COLO668 (cell line): ENCODE results near the gene PRRC2B.
"Not testable (repeated sequence)": the region's sequence is repeated elsewhere in the genome, so short reads cannot be mapped to it uniquely, and the experiment has no call there.

ENCODE experiments used
- DNase-seq: peaks from one replicate; lab custom pipeline; 2025; ENCODE audit not compliant: unreplicated experiment; lab: John Stamatoyannopoulos, UW

PRRC2B gene

DNA sequence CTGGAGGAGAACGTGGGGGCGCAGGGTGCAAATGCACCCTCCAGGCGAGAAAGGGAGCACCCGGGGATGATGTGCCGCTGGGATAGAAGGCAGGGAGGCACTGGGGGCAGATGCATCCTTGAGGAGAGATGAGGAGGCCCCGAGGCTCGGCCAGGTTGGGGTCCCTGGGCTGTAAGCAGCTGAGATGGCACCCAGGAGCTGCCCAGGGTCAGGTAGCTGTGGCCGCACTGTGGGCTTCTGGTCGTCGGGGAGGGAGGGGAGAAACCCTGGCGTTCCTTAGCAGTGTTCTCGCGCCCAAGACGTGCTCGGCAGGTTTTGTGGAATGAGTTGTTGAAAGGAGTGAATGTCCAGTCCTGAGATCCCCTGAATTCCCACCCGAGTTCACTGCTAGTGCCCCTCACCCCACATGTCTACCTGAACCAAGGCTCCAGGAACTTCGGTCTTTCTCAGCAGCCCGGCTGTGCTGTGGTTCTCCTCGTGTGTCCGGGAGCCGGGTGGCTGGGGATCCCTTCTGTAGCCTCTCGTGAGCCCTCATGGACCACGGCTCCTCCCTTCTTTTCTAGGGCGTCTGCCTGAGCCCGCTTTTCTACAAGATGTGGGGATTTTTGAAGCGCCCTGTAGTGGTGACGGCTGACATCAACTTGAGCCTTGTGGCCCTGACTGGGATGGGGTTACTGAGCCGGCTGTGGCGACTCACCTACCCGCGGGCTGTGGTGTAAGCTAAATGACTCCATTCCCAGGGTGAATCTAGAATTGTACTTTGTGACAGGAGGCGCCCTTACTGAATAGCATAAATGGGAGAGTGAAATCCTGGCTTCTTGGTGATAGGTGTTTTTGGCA, 110.0 kb downstream of the PRRC2B start:
- DNase-seq: peak; percentile 13

DNA sequence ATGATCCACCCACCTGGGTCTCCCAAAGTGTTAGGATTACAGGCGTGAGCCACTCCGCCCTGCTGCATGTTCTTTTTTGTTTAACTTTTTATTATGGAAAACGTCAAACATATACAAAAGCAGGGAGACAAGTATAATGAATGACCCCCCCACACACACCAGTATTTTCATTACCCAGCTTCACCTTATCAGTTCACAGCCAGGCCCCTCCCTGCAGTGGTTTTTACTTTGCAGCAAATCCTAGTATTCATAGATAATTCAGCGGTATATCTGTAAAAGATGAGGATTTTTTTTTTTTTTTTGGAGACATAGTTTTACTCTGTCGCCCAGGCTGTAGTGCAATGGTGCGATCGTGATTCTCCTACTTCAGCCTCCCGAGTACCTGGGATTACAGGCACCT, 111.1 kb downstream of the PRRC2B start:
- no peak for DNase-seq

DNA sequence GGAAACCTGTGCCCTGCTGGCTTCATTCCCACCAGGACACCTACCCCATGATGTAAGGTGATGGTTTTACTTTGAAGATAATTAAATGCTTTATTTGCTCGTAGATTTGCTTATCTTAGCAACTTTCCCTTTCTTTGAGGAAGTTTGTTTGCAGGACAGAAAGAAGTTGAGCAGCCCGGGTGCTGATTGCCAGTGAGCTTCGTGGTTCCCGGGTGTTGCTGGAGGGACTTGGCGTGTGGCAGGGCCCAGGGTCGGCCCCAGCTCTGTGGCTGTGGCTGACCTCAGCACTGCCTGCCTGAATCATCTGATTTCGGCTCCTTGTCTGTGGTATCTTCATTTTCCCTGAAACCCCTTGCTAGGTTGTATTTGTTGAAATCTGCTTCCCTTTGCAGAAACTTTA, 117.5 kb downstream of the PRRC2B start:
- no peak for DNase-seq

DNA sequence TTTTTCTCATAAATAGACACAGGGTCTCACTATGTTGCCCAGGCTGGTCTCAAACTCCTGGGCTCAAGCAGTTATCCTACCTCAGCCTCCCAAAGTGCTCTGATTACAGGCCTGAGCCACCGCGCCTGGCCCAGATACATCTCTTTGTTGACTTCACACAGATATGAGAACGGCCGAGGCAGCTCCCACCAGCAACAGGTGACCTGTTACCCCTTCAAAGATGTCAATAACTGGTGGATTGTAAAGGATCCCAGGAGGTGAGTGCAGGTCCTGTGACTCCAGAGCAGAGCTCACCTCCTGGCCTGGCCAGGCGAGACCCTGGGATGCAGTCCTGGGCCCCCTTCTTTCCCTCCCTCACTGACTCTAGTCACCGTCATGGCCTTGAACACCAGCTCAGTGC, 118.0 kb downstream of the PRRC2B start:
- DNase-seq: no peak

DNA sequence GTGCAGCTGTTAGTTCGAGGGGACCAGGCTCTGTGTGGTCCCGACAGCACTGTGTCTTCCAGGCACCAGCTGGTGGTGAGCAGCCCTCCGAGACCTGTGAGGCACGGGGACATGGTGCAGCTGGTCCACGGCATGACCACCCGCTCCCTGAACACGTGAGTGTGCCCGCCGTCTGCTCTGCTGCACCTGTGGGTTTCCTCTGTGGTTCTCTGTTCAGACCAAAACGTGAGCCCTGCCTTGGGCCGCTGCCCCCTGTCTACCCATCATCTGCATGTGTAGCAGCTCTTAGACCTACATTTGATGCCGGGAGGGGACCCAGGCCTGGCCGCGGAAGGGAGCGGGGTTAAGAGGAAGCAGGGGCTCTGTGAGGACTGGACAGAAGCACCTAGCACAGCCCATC, 119.3 kb downstream of the PRRC2B start:
- DNase-seq: no peak

DNA sequence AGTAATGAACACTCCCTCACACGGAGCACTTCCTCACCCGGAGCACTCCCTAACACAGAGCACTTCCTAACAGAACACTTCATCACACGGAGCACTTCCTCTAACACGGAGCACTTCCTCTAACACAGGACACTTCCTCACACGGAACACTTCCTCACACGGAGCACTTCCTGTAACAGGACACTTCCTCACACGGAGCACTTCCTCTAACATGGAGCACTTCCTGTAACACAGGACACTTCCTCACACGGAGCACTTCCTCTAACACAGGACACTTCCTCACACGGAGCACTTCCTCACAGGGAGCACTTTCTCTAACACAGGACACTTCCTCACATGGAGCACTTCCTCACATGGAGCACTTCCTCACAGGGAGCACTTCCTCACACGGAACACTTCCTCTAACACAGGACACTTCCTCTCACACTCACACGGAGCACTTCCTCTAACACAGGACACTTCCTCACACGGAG, 121.7 kb downstream of the PRRC2B start:
- DNase-seq: not testable (repeated sequence)

DNA sequence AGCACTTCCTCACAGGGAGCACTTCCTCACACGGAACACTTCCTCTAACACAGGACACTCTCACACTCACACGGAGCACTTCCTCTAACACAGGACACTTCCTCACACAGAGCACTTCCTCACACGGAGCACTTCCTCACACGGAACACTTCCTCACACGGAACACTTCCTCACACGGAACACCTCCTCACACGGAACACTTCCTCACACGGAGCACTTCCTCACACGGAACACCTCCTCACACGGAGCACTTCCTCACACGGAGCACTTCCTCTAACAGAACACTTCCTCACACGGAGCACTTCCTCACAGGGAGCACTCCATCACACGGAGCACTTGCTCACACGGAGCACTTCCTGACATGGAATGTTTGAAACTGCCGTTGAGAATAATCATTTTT, 122.2 kb downstream of the PRRC2B start:
- no peak for DNase-seq

DNA sequence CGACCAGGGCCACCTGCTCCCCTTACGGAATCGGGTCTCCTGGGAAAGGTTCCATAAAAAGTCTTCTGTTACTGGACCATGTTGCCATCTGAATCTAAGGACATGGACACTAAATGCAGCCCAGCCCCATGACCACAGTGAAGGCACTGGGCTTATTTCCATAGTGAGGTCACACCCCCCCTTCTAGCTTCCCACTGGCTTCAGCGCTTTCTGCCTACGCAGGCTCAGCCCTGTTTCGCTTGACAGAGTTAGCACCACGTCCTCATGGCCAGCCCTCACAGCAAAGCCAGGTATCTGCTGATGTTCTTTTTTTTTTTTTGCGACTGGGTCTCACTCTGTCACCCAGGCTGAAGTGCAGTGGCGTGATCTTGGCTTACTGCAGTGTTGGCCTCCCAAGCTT, 123.0 kb downstream of the PRRC2B start:
- no peak for DNase-seq

DNA sequence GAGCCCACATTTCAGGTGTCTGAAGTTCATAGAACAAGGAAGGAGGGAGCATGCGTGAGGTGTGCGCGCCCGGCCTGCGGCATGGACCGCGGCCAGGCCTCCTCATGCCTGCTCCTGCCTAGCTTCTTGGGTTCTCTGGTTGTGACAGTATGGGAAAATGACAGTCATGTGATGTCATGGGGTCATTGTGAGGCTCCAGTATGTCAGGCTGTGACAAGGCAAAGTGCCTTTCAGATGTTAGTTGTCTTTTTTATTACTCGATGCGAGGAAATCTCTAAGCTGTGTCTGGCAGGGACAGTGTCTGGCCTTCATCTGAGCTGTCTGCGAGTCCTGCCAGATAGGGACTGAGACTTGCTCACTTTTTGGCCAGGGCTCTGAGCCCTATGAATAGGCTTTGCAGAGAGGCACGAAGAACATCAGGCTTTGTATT, 123.9 kb downstream of the PRRC2B start:
- no peak for DNase-seq

DNA sequence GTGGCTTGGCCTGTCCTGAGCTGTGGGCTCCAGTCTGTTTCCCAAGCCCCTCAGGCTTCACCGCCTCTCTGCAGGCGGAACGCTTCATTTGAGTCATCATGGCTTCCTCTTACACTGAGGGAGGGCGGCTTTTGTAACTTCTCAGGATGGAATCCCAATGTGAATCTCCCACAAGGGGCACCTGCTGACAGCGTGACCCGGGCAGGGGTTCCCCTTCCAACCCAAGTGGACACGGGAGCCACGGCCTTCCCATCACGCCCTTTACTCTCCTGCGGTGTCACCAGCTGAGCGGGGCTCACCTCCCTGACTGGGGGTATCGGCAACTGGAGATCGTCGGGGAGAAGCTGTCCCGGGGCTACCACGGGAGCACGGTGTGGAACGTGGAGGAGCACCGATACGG, 124.7 kb downstream of the PRRC2B start:
- no peak for DNase-seq

DNA sequence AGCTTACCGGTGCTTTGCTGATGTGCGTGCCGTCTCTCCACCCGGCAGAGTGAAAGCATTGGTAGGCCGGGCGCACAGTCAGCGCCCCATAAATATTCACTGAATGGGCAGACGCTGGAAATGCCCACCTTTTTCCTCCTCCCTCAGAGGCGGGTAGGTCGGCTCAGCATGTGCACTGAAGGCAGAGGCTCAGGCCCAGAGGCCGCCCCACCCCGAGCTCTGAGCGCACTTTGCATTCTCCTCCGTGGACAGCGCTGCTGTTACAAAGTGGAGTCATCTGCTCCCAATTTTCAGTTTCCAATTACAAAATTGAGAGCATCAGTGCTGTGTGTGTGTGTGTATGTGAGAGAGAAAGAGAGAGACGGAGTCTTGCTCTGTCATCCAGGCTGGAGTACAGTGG, 126.6 kb downstream of the PRRC2B start:
- DNase-seq: no peak

DNA sequence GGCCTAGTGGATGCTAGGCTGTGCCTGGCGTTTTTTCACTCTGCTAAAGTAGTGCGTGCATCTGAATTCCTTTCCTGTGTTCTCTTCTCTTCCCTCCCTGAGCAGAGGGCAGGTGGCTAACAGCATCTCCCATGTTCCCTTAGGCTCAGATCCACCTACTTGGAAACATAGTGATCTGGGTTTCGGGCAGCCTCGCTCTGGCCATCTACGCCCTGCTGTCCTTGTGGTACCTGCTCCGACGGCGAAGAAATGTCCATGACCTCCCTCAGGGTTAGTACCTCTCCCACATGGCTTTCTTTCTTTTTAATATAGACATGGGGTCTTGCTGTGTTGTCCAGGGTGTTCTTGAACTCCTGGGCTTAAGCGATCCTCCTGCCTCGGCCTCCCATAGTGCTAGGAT, 127.3 kb downstream of the PRRC2B start:
- no peak for DNase-seq

DNA sequence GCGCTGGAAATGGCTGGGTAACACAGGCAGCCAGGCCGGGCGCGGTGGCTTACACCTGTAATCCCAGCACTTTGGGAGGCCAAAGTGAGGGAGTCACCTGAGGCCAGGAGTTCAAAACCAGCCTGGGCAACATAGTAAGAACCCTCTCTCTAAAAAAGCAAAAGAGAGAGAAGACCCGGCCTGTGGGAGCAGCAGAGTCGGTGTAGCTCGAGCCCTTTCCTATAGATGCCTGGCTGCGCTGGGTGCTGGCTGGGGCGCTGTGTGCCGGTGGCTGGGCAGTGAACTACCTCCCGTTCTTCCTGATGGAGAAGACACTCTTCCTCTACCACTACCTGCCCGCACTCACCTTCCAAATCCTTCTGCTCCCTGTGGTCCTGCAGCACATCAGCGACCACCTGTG, 127.9 kb downstream of the PRRC2B start:
- DNase-seq: no peak

DNA sequence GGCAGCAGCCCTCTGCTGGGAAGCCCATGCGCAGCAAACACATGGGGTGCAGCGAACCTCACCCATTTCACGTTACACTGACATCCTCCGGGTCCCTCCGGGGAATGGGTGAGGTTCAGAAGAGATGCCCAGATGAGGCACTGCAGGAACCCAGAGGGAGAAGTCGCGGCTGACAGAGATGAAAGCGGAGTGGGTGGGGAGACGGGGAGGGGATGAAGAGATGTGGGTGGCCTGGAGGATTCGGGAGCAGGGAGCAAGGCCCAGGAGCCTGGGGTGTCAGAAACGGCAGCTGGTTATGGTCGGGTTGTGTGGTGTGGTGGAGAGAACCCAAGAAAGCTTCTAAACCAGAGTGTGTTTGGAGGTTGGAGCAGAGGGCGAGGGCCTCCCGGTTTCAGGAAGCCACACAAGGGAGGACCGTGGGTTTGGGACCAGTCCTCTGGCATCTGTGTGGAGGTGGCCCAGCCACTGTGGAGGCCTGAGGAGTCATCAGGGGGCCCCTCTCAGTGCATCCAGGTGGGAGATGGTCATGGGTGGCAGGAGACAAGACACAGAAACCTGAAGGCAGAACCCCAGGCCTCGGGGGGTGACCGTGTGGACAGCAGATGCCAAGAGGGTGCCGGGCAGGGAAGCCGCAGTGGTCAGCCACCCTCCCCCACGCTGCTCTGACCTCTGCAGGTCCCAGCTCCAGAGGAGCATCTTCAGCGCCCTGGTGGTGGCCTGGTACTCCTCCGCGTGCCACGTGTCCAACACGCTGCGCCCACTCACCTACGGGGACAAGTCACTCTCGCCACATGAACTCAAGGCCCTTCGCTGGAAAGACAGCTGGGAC, 128.6 kb downstream of the PRRC2B start:
- no peak for DNase-seq

DNA sequence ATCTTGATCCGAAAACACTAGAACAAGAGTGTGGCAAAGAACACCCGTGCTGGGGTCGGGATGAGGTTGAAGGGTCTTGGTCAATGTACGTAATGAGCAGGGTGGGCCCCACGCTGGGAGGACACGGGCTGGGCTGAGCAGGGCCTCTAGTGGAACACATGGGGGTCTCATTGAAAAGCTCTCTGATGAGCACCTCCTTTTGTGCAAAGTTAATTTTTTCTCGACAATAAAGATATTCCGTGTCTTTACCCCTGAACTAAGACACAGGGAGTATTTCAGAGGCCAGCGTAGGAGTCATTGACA, 129.2 kb downstream of the PRRC2B start:
- no peak for DNase-seq

DNA sequence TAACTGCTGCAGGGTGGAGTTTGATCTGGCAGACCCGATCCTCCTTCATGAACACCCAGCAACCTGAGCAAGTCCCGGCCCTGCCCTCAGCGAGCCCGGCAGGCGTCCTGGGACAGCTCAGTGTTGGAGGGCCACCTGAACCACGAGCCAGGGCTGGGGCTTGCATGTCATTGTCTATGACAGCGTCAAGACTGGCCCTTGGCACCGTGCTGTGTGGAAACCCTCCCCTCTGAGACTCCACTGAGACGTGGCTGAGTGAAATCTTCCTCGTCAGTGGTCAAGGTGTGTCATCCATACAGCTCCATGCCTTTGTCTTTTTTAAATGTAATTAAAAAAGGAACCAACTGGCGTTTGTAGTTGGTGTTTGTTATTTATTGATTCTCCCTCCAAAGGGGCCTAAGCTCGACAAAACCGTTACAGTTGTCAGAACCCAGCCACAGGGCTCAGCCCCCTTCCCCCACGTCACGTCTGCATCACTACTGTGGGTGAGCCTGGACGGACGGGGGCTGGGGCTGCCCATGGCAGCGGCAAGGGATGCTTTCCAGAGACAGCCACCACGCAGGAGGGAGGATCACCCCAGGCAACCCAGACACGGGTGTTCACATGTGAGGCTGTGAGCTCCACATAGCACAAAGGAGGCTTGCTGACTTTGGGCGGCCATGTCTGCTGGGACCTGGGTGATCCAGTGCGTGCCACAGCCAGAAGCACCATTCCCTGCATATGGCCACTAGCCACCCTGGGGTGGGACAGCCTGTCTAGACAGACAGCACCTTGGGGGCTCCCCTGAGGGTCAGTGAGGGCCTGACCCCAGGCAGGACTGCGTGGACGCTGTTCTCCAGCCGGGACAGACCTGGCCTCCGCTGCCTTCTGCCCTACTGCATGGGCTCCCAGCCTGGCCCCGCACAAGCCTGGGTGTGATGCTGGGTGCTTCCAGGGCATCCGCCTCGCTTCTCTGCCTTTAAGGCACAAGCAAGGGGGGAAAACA, 129.9 kb downstream of the PRRC2B start:
- DNase-seq: no peak

DNA sequence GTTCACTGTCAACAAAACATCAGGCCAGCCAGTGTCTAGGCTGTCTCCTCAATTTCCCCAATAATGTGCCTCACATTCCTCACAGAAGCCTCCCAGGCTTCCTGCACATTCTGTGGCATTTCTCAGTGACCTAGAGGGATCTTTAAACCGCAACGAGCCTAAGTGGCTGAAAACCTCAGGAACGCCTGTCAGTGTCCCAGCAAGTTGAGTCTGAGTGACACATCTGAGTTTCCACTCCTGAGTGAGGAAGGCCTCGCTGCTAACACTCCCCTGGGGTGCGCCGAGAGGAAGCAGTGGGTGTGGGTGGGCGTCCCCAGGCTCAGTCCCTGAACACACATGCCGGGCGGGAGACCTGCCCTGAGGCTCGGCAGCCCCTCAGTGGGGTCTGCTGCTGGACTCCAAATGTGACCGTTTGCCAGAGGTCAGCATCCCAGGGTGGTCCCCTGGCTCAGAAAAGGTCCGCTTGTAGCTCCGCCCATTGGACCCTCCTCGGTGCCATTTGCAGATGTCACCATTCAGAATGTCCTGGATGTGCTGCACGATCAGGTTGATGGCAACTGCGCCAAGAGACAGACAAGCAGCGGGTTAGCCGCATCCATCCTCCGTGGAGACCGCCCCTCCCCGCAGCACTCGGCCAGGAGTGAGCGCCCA, 130.9 kb downstream of the PRRC2B start:
- no peak for DNase-seq

DNA sequence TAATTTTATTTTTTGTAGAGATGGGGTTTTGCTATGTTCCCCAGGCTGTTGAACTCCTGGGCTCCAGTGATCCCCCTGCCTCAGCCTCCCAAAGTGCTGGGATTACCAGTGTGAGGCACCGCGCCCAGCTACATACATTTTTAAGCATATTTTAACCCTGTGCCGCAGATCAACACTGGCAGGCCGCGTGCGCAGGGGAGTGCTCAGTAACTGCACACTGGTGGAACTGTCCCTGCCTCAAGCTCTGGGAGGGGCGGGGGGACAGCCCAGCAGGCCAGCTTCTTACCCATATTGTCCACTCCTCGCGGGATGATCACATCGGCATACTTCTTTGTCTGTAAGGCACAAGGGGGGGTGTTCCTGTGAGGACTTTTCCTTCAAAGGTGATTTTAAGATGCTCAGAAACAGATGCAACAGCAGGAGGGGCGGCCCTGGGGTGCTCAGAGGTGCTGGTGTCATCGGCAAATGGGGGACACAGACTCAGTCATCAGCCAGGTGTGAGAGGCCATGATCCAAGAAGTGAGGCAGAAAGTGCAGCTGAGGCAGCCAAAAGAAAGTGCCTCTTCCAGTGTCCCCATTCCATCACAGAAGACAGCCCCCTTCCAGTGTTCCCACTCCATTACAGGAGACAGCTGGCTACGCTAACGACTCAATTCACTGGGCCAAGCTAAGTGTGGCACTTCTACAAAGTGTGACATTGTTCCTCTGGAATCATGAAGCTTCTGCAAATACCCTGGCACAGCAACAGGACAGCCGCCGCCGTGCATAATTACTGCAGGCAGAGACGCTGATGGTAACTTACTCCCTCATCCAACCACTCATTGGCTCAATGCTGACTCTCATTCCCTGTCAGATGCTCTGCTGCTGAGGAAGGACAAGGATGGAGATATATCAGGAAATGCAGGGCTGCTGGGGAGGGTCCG, 132.0 kb downstream of the PRRC2B start:
- no peak for DNase-seq

DNA sequence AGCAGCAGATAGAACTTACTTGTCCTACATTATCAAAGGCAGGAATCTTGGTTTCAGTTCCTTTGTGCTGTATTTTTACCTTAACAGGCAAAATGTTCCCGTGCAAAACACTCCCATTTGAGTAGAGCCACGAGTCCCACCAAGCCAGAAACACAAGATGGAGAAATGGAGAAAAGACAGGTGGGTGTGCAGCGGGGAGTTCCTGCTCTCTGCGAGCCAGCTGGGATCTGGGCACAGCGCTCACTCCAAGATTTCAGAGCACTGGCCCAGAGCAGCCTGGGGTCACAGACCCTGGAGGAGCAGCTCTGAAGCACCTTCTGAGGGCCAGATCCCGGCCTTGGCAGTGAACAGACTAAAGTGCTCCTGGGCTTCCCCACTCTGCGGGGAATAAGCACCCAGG, 134.3 kb downstream of the PRRC2B start:
- DNase-seq: no peak
